Posterior cingulate gyrus (tissue), 11 donors: ENCODE measurements around the gene EFNA4.
A peak's percentile ranks its signal among the peaks of the same experiment; 100 is the strongest.

Source experiments
- DNase-seq, 10 donors: peaks; one replicate each; pipeline versions ENCODE4 v3.0.0 to v3.0.0-alpha.2; 2020 to 2021; ENCODE audit warnings: mixed read lengths in 3 of 10
- intact Hi-C: fragments of 100-400 bp; cut with DNase I; formaldehyde crosslinking; loops from one replicate; pipeline ENCODE4 v1.15.1; 2023

Gene EFNA4

DNA sequence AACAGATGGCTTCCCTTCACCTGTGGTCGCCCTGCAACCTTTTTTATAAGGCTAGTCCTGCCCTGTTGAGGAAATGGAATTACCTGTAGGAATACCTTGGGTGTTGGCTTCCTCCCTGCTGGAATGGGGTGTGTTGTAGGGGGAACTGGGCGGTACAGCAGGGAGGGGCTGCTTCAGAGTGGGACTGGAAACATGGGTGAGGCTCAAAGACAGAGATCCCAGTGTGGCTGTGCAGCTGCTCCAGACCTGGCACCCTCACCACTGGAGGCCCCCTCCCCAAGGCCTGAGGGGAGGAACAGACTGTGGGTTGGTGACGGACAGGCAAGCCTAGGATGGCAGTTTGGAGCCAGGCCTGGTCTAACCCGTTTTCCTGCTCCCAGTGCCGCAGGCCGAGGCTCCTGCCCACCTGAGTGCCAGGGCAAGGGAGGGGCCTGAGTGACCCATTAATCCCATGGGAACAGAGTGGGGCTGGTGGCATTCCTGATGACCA lies 19.6 kb downstream of the EFNA4 start:
- DNase-seq = peak in 1 of 10 donors; percentile 71
- intact Hi-C loops = loop anchor here (5.0 kb wide), 1 partner anchor 121 kb away; the partner anchor contains the start of gene PYGO2

DNA sequence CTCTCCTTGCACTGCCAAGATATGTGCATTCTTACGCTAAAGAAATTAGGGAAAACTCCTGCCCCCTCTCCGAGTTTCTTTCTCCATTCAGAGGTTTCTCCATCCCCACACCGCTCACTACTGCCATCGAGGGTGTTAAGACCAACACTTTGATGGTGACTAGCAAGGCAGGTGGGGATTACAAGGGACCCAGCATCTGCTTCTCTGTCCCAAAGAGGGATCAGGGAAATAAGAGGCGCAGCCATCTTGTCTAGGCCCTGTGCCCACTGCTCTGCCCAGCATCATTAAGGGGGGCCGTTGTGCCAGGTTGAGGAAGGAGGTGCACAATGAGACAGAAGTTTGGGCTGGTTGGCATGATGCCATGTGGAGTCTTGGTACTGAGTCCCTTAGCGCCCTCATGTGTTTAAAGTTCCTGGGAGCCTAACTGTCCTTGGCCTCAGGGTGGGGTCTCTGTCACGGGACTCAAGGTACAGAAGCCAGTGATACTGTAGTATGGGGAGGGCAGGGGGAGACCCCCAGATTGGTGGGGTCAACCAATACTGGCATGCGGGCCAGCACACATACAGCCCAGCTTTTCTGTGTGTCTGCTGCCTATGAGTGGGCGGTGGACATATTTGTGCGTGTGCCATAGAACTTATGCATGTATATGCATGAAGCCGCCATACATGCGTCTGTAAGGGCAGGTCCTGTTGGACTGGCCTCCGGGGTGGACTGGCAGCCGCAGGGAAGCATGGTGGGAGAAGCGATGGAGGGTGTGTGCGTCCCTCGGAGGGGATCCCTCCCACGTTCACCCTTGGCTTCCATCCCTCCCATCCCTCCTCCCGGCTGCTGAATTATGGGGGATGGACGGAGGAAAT lies 20.6 kb downstream of the EFNA4 start:
- peak in 5 of 10 donors; percentile 48 to 86 (median 58) for DNase-seq
- intact Hi-C loops = loop anchor here (2.0 to 5.0 kb wide), 3 partner anchors 21 to 122 kb away; partner anchors contain the start of genes ADAM15, EFNA4 and PYGO2

DNA sequence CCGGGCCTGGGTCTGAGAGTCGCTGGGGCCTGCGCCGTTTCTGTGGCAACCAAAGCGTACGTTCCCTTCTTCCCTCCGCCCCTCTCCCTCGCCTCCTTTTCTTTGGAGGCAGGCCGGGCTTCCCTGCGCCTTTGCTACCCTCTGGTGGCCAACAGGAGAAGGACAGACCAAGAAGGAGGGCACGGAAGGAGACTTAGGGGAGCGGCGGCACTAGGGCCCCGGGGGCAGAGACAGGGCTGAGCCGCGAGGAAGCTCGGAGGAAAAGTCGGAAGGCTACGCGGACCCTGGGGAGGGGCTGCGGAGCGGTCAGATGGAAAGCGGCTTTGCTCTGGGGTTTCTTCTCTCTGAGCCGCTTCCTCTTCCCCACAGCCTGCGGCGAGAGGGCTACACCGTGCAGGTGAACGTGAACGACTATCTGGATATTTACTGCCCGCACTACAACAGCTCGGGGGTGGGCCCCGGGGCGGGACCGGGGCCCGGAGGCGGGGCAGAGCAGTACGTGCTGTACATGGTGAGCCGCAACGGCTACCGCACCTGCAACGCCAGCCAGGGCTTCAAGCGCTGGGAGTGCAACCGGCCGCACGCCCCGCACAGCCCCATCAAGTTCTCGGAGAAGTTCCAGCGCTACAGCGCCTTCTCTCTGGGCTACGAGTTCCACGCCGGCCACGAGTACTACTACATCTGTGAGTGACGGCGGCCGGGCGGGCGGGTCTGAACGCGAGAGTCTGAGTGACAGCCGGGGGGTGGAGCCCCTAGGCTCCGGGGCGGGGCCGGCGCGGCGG lies 21.4 kb downstream of the EFNA4 start:
- intact Hi-C loops = loop anchor here (2.0 to 5.0 kb wide), 3 partner anchors 22 to 123 kb away; partner anchors contain the start of genes ADAM15, EFNA4 and PYGO2
- DNase-seq = peak; percentile 87 to 99 (median 92)

GRCh38 chr1:155085504-155086127 lies 22.1 kb downstream of the EFNA4 start:
- intact Hi-C loops = loop anchor here (2.0 kb wide), 2 partner anchors 23 to 35 kb away; partner anchors contain the start of genes ADAM15 and EFNA4
- peak in 4 of 10 donors; percentile 29 to 83 (median 75) for DNase-seq

DNA sequence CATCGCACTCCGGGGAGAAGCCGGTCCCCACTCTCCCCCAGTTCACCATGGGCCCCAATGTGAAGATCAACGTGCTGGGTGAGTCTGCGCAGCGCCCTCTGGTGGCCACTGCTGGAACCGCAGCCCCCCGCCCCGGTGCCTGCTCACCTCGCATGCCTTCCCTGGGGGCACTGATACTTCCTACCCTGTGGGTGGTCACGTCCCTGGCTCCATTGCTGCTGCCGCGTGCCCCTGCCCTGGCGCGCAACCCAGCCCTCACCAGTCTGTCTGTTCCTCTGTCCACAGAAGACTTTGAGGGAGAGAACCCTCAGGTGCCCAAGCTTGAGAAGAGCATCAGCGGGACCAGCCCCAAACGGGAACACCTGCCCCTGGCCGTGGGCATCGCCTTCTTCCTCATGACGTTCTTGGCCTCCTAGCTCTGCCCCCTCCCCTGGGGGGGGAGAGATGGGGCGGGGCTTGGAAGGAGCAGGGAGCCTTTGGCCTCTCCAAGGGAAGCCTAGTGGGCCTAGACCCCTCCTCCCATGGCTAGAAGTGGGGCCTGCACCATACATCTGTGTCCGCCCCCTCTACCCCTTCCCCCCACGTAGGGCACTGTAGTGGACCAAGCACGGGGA lies 22.7 kb downstream of the EFNA4 start:
- intact Hi-C loops = no loop called here
- DNase-seq = peak in 8 of 10 donors; percentile 64 to 95 (median 74)

DNA sequence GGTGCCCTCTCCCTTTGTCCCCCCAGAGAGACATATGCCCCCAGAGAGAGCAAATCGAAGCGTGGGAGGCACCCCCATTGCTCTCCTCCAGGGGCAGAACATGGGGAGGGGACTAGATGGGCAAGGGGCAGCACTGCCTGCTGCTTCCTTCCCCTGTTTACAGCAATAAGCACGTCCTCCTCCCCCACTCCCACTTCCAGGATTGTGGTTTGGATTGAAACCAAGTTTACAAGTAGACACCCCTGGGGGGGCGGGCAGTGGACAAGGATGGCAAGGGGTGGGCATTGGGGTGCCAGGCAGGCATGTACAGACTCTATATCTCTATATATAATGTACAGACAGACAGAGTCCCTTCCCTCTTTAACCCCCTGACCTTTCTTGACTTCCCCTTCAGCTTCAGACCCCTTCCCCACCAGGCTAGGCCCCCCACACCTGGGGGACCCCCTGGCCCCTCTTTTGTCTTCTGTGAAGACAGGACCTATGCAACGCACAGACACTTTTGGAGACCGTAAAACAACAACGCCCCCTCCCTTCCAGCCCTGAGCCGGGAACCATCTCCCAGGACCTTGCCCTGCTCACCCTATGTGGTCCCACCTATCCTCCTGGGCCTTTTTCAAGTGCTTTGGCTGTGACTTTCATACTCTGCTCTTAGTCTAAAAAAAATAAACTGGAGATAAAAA lies 23.5 kb downstream of the EFNA4 start:
- intact Hi-C loops = no loop called here
- peak in 1 of 10 donors; percentile 22 for DNase-seq

GRCh38 chr1:155091071-155092051 lies 27.8 kb downstream of the EFNA4 start:
- intact Hi-C loops = loop anchor here (1.0 to 5.0 kb wide), 2 partner anchors 36 to 77 kb away; partner anchors contain the start of gene EFNA1
- DNase-seq = peak; percentile 68 to 96 (median 82)

DNA sequence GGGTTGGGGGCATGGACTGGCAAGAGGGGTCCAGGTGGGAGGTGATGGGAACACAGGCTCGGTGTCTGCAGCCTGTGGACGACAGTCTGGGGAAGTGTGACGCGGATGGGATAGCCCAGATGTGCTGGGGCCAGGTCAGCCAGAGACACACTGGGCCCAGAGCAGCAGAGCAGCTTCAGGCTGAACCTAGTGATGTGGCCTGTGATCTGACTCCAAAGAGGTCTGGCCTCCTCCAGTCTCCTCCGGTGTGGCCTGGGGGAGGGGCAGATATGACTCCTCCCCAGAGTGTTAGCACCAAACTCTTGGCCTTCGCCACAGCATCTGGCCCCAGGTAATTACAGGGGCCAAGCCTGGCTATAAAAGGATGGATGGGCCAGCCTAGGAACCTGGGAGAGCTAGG lies 28.6 kb downstream of the EFNA4 start:
- intact Hi-C loops = loop anchor here (5.0 kb wide), 1 partner anchor 35 kb away; the partner anchor contains the start of gene EFNA1
- peak in 1 of 10 donors; percentile 55 for DNase-seq

- peak in 1 of 10 donors; percentile 76 for DNase-seq
- intact Hi-C loops = loop anchor here (5.0 kb wide), 1 partner anchor 35 kb away; the partner anchor contains the start of gene EFNA1
These were observed 29.1 kb downstream of the EFNA4 start for GRCh38 chr1:155092641-155093040.

GRCh38 chr1:155093911-155094621 lies 30.5 kb downstream of the EFNA4 start:
- intact Hi-C loops = loop anchor here (5.0 kb wide), 1 partner anchor 33 kb away; the partner anchor contains the start of gene EFNA1
- DNase-seq = peak in 6 of 10 donors; percentile 39 to 93 (median 64)

DNA sequence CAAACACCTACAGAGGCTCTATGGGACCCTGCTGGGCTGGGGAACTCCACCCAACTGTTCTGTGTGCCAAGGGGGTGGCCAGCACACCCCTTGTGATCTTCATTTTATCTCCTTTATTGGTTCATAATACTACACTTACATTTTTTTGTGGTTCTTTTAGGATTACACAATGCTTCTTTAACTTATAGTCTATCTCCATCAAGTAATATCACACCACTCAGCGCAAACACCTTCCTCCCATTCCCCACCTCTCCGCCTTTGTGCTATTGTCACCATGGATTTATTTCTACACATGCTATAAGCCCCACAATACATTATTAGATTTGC lies 31.0 kb downstream of the EFNA4 start:
- DNase-seq = no peak
- intact Hi-C loops = loop anchor here (5.0 kb wide), 1 partner anchor 33 kb away; the partner anchor contains the start of gene EFNA1

DNA sequence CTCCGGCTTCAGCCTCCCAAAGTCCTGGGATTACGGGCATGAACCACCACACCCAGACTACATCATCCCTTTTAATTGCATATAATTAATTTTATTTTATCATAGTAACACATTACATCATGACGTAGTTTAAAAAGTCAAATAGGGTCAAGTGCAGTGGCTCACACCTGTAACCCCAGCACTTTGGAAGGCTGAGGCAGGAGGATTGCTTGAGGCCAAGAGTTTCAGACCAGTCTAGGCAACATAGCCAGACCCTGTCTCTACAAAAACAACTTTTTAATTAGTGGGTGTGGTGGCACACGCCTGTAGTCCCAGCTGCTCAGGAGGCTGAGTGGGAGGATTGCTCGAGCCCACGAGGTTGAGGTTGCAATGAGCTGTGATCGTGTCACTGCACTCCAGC lies 35.8 kb downstream of the EFNA4 start:
- no peak for DNase-seq
- intact Hi-C loops = no loop called here

- DNase-seq = no peak
- intact Hi-C loops = no loop called here
These were observed 39.8 kb downstream of the EFNA4 start for GRCh38 chr1:155103325-155103724.

DNA sequence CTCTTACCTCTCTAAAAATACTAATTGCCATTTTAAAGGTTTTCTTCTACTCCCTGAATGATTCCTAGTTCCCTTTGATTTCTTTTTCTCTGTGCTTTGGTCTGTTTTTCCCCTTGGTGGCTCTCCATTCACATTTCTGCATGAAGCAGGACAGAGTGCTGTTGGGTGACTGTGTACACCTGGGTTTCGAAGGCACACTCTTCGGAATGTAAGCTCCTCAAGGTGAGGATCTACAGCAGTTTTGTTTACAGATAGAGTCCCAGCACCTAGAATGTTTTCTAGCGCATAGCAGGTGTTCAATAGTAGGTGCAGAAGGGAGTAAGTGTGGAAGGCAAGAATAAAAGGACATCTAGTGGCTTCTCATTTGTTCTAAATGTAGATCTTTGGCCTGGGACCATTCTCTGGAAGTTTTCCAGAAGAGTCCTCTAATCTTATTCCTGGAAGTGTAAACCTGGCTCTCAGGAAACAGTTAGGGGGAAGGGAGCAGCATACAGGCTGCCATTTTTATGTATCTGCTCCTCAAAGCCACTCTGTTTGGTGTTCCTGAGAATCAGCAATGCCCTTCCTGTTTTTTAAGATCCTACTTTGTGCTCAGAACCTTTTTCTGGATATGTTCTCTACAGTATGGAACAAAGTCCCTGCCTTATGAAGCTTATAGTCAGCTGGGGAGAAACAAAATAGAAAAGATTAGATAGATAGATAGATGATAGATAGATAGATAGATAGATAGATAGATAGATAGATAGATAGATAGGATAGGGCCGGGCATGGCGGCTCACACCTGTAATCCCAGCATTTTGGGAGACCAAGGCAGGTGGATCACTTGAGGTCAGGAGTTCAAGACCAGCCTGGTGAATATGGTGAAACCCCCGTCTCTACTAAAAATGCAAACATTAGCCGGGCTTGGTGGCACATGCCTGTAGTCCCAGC lies 41.3 kb downstream of the EFNA4 start:
- intact Hi-C loops = no loop called here

GRCh38 chr1:155105604-155106011 lies 42.1 kb downstream of the EFNA4 start:
- intact Hi-C loops = no loop called here
- no peak for DNase-seq

More for the DNA sequence above, 41.3 kb downstream of the EFNA4 start:
- no peak for DNase-seq

DNA sequence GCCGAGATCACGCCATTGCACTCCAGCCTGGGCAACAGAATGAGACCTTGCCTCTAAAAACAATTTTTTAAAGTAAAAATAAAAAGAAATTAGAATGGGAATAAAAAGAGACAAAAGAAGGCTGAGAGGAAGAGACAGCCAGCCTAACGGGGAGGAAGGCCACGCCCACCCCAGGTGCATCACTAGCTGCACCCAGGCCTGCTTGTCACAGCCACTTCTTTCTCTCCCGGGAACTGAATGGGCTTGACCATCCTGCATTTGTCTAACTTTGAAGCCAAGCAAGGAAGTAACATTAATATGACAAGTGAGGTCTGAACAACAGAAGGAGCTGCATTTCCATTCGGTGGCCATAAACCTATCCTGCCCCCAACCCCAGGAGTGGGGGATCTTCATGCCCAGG lies 43.3 kb downstream of the EFNA4 start:
- intact Hi-C loops = no loop called here
- no peak for DNase-seq
